ENCODE data around the gene ENOX1. TPM values are rescaled to one million over a fixed set of nuclear protein-coding genes. Genes with fewer than 3 reads are reported as not detected.

ENOX1 gene
- total RNA-seq, 2 donors from 2014 or later: 0.78 to 4.3 TPM

DNA sequence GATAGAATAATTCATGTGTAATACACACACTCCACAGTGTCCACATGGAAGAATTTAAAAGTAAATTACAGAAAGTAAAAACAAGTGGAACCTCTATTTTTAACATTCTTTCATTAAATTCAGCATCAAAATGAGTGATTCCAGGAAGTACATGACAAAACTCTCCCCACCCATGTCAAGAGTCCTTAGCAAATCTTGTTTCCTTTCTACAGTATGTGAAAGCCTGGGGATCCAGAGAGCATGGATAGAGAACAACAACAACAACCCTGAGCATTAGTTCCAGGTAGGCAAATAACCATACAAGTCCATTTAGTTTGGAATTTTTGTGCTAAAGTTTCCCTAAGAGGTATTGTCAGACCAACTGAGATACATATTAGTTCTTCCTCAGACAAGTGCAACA lies 267.9 kb downstream of the ENOX1 start:
- no peaks in the 10 kb centered on the region for H3K9me3 ChIP-seq
- no peak for ATAC-seq
- no peaks in the 10 kb centered on the region for H3K36me3 ChIP-seq (replicated peaks in 1 of 2; ENCODE audit: insufficient read depth in 1 of 2, low read depth in 2 of 2)
- no peak overlapping the region for H3K4me3 ChIP-seq
- no peak for DNase-seq
- intact Hi-C loops (cut with DNase I): no loop called here
- peaks cover 4% of the 10 kb centered on the region for H3K4me1 ChIP-seq
- TF ChIP-seq, protein P1, sequence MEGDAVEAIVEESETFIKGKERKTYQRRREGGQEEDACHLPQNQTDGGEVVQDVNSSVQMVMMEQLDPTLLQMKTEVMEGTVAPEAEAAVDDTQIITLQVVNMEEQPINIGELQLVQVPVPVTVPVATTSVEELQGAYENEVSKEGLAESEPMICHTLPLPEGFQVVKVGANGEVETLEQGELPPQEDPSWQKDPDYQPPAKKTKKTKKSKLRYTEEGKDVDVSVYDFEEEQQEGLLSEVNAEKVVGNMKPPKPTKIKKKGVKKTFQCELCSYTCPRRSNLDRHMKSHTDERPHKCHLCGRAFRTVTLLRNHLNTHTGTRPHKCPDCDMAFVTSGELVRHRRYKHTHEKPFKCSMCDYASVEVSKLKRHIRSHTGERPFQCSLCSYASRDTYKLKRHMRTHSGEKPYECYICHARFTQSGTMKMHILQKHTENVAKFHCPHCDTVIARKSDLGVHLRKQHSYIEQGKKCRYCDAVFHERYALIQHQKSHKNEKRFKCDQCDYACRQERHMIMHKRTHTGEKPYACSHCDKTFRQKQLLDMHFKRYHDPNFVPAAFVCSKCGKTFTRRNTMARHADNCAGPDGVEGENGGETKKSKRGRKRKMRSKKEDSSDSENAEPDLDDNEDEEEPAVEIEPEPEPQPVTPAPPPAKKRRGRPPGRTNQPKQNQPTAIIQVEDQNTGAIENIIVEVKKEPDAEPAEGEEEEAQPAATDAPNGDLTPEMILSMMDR (IDR thresholded peaks at IDR 0.05): no peak
- TF ChIP-seq POLR2A (IDR thresholded peaks at IDR 0.05): no peak
- H3K27ac ChIP-seq: no peak overlapping the region
- no peaks in the 10 kb centered on the region for H3K27me3 ChIP-seq

DNA sequence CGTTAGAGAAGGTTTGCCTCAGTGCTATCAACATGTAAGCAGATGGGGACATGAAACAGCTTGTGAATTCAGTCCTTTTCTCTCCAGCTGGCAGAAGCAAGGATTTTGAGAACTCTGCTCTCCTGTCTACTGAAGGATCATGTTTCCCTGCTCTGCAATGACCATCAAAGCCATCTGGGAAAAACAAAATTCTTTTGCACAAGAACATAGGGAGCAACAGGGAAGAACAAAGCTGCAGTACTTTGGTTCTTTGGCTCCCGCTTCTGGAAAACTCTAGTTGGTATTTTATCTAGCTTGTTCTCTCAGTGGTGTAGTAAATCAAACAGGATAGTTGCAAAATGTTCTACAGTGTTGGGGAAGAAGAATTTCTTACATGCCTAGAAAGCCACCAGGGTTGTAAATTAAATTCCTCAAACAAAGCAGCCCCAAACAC lies 270.4 kb downstream of the ENOX1 start:
- TF ChIP-seq, protein P1 (IDR thresholded peaks at IDR 0.05): no peak
- TF ChIP-seq POLR2A (IDR thresholded peaks at IDR 0.05): no peak
- Histone ChIP-seq H3K27me3 (no peaks in the 10 kb centered on the region), H3K27ac (peak overlapping the region in 1 of 4 donors; percentile 2), H3K4me3 (no peak overlapping the region), H3K9me3 (no peaks in the 10 kb centered on the region), H3K4me1 (peaks cover 4% of the 10 kb centered on the region), H3K36me3 (replicated peaks in 1 of 2; ENCODE audit: insufficient read depth in 1 of 2, low read depth in 2 of 2) (no peaks in the 10 kb centered on the region)
- DNase-seq: peak in 1 of 4 donors; percentile 17
- 31 to 45% methylated on average over 2 of the region's 2 CpGs for WGBS, 2 donors
- intact Hi-C loops (cut with DNase I): no loop called here
- ATAC-seq: peak; percentile 55

DNA sequence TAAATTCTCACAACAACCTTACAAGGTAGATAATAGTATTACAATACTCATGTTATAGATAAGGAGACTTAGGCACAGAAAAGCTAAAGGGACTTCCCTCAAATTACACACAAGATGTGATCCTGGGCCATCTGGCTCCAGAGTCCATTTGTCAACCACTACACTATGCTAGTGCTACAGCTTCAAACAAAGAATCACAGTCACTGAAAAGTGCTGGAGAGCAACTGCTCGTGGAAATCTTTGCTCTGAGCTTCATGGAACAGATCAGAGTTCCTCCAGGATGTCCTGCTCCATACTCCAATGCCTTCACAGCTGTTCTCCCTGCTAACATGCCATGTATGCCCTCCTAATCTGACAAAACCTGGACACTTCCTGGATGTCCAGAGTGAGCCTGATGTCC lies 271.2 kb downstream of the ENOX1 start:
- Histone ChIP-seq H3K36me3 (replicated peaks in 1 of 2; ENCODE audit: insufficient read depth in 1 of 2, low read depth in 2 of 2) (no peaks in the 10 kb centered on the region), H3K27me3 (no peaks in the 10 kb centered on the region), H3K9me3 (no peaks in the 10 kb centered on the region), H3K4me1 (peaks cover 4% of the 10 kb centered on the region), H3K27ac (no peak overlapping the region), H3K4me3 (no peak overlapping the region)
- TF ChIP-seq, protein P1 (IDR thresholded peaks at IDR 0.05): no peak
- TF ChIP-seq POLR2A (IDR thresholded peaks at IDR 0.05): no peak
- no peak for ATAC-seq
- 45 to 81% methylated on average over 1 of the region's 1 CpG for WGBS, 2 donors
- no peak for DNase-seq
- intact Hi-C loops (cut with DNase I): no loop called here

DNA sequence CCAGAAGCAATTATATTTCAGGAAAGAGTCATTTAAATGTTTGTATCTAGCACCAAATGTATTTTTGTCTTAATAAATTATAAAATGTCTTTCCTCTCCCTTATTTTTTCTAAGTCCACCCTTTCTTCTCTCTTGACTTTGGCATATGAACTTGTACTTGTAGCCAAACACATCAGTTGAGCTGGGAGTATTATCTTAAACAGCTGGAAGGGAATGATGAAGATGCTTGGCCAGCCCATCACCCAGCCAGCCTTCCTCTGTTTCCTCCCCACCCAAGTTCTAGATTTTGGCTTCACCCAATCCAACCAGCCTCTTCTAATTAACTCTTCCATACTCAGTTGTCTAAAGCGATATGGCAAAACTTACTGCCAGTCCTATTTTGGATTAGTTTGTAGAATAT lies 272.5 kb downstream of the ENOX1 start:
- TF ChIP-seq POLR2A (IDR thresholded peaks at IDR 0.05): no peak
- TF ChIP-seq, protein P1 (IDR thresholded peaks at IDR 0.05): no peak
- Histone ChIP-seq H3K4me1 (peaks cover 4% of the 10 kb centered on the region), H3K9me3 (no peaks in the 10 kb centered on the region), H3K36me3 (replicated peaks in 1 of 2; ENCODE audit: insufficient read depth in 1 of 2, low read depth in 2 of 2) (no peaks in the 10 kb centered on the region), H3K4me3 (no peak overlapping the region), H3K27me3 (no peaks in the 10 kb centered on the region), H3K27ac (no peak overlapping the region)
- intact Hi-C loops (cut with DNase I): no loop called here
- ATAC-seq: no peak
- no peak for DNase-seq
- WGBS, 2 donors: 100% methylated on average over 1 of the region's 1 CpG

DNA sequence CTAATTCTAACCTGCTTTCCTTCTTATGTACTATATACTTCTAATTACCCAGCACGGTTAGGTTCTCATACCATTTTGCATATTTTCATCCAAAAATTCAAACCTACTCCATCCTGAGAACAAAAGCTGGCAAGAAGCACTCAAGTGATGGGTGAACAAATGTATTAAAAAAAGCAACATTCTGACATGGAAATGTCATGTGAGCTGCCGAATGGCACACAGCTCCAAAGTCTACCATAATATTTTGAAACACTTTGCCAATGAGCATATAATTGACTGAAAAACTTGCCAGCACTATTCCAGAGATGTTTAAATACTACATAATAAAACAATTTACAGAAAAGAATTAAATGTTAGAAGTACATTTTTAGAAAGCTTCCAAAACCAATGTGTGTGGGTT lies 274.6 kb downstream of the ENOX1 start:
- intact Hi-C loops (cut with DNase I): no loop called here
- Histone ChIP-seq H3K27me3 (no peaks in the 10 kb centered on the region), H3K4me1 (peaks cover 4% of the 10 kb centered on the region), H3K36me3 (replicated peaks in 1 of 2; ENCODE audit: insufficient read depth in 1 of 2, low read depth in 2 of 2) (no peaks in the 10 kb centered on the region), H3K27ac (no peak overlapping the region), H3K9me3 (no peaks in the 10 kb centered on the region), H3K4me3 (no peak overlapping the region)
- 81 to 89% methylated on average over 2 of the region's 2 CpGs for WGBS, 2 donors
- TF ChIP-seq, protein P1 (IDR thresholded peaks at IDR 0.05): no peak
- TF ChIP-seq POLR2A (IDR thresholded peaks at IDR 0.05): no peak
- ATAC-seq (no peak), DNase-seq (no peak)
